GM18861 (cell line): ENCODE data around the gene SCLY.

Source experiments
- ATAC-seq: cut with Tn5 transposase; IDR thresholded peaks from one replicate; pipeline ENCODE4 v1.9.1; 2021; ENCODE audit not compliant: unreplicated experiment

The SCLY gene

GRCh38 chr2:238137885-238138284 lies 77.1 kb downstream of the SCLY start:
- ATAC-seq, result no peak

DNA sequence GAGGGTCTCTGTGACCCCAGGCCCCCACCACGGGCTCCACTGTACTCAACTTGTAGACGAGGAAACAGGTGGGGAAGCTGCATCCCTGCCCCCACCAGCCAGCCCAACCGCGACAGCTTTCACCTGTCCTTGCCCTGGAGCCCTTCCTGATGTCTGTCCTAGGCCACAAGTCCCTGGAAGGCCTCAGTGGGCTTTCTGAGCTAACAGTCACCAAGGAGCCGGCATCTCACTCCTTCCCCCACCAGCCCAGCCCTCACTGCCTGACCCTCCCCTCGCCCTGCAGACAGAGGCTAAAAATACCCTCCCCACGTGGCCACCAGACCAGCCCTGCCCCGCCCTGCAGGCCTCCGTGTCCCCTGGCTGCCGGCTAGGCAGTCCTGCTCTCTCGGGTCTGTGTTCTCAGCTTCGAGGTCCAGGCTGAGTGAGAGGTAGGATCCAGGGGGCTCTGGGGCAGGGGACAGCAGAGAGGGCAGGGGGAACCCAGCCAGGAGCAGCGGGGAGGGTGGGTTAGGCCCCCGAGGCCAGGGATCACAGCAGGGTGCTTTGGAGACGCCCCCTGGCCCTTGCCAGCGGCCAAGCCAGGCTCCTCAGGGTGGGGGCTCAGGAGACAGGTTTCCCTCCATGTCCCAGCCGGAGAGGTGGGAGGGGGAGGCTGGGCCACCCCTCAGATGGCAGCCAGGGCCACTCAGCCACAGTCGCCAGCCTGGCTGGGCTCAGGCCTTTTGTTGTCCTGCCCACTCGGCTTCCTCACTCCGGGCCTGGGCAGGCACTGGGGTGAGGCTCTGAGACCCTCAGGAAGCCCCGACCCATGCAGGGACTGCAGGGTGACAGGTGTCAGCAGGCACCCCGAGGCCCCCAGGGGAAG lies 77.8 kb downstream of the SCLY start, which contains the start of gene KLHL30:
Gene KLHL30, plus strand, starts transcription at position 338 of the 865 bp plus-strand sequence. CDS start 2,087 bp downstream, outside the sequence.
- no peak for ATAC-seq

GRCh38 chr2:238139196-238140039 lies 78.6 kb downstream of the SCLY start:
- no peak for ATAC-seq

DNA sequence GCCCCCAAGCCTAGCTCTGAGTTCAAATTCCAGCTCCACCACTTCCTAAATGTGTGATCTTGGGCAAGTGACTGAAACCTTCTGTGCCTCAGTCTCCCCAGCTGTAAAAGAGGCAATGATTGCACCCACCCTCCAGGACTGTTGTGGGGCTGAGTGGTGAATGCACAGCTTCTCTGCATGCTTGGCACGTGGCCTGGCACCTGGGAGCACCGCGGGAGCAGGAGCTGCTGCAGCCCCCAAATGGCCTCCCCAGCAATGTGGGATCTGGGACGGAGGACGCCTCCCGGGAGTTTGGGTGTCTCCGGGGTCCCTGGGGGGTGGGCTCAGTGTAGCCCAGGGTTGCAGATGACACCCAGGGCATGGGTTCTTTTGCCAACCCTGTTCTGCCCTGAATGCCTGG lies 79.2 kb downstream of the SCLY start:
- ATAC-seq, result no peak

- no peak for ATAC-seq
These were observed 80.1 kb downstream of the SCLY start for GRCh38 chr2:238140721-238141540.

DNA sequence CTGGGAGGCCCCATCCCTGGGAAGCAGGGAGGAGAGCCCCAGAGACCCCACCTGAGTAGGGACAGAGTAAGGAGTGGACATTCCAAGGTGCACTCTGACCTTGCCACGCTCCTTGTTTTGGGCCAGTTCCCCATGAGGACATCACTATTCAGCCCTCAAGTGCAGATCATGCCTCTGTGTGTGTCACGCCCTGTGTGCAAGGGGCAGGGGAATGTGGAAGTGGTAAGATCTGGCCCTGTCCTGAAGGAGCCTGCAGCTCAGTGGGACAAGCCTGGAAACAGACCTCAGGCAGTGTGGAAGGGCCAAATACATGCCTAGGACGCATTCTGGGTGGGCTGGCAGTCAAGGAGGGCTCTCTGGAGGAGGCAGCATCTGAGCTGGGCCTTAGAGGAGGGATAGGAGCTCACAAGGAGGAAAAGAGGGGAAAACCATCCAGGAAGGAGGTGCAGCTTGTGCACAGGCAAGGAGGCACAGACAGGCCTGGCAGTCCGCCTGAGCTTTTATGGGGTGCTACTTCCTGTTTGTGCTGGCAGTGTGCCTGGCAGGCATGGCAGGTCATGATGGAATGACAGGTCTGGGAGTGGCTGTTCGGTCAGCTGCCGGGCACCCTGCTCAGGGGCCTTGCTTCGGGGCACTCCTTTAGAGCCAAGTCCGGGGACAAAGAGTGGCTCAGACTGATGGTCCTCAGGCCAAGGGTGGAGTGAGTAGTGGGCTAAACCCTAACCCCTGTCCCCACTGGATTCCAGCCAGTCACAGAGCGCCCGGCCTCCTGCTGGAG lies 80.9 kb downstream of the SCLY start:
- ATAC-seq, result no peak

DNA sequence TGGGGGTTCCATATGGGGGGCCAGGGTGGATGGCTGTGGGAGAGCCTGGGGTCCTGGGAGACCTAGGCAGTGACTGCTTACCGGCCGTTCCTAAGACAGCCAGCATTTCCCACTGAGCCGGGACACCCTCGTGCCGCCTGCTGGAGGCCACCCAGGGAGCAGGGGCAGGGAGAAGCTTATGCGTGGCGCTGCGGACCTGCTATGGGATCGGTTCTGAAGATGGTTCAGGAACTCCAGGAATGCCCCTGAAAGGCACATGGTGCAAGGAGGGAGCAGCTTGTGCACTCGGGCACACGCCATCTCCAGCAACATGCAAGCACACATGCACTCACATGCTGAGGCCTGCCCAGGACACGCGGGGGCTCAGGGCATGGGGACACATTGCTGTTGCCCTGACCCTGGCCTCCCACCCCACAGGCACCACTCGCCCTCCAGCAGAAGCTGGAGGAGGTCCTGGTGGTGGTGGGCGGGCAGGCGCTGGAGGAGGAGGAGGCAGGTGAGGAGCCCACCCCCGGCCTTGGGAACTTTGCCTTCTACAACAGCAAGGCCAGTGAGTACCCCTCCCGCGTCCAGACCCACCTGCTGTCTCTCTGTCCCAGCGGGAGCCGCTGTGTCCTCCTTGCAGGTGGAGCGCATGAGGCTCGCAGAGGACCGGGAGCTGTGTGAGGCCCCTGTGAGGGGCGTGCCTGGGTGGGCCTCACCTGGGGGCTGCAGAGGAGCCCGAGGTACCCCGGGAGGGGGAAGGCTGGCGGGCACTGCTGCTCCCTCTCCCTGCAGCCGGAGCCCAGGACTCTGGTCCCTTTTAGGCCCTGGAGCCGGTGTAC lies 81.8 kb downstream of the SCLY start:
- no peak for ATAC-seq

- no peak for ATAC-seq
These were observed 82.6 kb downstream of the SCLY start for GRCh38 chr2:238143239-238143951.

DNA sequence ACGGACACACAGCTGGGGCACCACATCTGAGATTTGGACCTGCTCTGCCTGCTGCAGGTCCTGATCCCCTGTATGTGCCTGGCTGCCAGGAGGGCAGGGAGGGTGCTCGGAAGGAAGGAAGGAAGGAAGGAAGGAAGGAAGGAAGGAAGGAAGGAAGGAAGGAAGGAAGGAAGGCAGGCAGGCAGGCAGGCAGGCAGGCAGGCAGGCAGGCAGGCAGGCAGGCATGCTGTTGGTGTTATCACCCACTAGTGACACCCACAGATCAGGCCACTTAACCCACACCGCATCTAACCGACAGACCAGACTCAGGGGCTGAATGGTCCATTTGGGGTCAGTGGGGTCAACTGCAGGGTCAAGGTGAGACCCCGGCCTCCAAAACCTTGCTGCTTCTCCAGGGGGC lies 83.5 kb downstream of the SCLY start:
- no peak for ATAC-seq

DNA sequence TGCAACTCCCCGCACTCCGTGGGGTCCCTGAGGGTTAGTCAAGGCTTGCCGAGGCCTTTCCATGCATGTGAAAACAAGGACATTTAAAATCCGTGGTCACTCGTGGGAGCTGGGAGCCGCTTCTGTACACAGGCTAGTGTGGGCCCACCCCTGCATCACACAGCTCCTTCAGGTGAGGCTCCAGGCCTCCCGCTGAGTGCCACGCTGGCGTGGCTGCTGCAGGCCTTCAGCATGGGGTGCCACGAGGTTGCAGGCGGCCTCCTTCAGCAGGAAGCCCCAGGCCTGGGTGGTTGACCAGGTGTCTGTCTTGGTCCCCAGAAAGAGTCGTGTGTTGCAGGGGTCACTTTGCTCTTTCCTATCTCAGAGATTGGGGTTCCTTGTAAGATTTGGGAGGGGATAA lies 84.2 kb downstream of the SCLY start:
- no peak for ATAC-seq

DNA sequence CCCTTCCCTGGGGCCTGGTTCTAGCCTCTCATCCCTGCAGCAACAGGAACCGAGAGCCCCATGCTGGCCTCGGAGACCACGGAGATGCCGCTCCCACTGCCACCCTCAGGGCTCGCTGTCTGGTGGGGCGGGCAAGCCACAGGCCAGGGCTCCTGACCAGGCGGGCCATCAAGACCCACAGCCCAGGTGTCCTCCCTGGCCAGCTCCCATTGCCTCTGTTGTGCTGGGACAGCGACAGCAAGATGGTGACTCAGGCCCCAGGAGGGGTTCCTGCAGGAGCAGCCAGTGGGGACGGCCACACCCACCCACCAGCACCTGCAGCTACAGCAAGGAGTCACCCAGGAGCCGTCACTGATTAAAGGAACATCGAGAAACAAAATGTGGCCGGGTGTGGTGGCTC lies 85.0 kb downstream of the SCLY start:
- ATAC-seq, result no peak

DNA sequence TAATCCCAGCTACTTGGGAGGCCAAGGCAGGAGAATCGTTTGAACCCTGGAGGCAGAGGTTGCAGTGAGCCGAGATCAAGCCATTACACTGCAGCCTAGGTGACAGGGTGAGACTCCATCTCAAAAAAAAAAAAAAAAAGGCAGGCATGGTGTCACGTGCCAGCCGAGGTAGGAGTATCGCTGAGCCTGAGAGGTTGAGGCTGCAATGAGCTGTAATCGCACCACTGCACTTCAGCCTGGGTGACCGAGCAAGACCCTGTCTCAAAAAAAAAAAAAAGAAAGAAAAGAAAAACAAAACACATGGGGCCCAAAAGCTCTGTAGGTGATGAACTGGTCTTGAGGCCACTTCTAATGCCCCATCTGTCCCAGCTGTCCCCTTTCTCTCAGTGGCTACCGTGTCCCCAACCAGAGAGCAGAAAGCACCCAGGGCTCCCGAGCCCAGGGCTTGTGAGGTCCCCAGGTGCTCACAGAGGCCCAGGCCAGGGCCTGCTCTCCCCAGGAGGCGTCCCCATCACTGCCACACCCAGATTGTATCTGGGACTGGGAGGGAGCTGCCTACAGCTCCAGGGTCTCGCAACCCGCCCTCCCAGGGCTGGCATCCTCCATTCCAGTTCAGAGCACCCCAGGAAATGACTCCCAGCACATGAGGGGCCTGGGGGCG lies 86.2 kb downstream of the SCLY start:
- no peak for ATAC-seq

- ATAC-seq, result no peak
These were observed 88.2 kb downstream of the SCLY start for GRCh38 chr2:238148981-238149380.
